ENCODE measurements around the gene SNTG2.

DNA sequence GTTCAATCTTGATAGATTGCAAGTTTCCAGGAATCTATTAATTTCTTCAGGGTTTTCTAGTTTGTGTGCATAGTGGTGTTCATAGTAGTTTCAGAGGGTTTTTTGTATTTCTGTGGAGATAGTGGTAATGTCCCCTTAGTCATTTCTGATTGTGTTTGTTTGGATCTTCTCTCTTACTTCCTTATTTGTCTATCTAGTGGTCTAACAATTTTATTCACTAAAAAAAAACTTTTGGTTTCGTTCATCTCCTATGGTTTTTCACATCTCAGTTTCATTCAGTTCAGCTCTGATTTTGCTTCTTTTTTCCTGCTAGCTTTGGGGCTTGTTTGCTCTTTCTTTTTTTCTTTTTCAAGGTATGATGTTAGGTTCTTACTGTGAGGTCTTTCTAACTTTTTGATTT lies 94.5 kb downstream of the SNTG2 start:
- TF ChIP-seq ZFP30 (CRISPR knock-in tag; IDR thresholded peaks at IDR 0.05) (no peak), PPARA (CRISPR knock-in tag; IDR thresholded peaks at IDR 0.05; ENCODE audit: borderline replicate concordance) (no peak), ESRRG (CRISPR knock-in tag; IDR thresholded peaks at IDR 0.05) (no peak)
- TF ChIP-seq, protein P1, sequence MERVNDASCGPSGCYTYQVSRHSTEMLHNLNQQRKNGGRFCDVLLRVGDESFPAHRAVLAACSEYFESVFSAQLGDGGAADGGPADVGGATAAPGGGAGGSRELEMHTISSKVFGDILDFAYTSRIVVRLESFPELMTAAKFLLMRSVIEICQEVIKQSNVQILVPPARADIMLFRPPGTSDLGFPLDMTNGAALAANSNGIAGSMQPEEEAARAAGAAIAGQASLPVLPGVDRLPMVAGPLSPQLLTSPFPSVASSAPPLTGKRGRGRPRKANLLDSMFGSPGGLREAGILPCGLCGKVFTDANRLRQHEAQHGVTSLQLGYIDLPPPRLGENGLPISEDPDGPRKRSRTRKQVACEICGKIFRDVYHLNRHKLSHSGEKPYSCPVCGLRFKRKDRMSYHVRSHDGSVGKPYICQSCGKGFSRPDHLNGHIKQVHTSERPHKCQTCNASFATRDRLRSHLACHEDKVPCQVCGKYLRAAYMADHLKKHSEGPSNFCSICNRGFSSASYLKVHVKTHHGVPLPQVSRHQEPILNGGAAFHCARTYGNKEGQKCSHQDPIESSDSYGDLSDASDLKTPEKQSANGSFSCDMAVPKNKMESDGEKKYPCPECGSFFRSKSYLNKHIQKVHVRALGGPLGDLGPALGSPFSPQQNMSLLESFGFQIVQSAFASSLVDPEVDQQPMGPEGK (CRISPR knock-in tag; IDR thresholded peaks at IDR 0.05; ENCODE audit: borderline replicate concordance), result no peak
